Retinal pigment epithelial cell (primary cell): Measurements from ENCODE around the gene DMRT1.

Experiments used
- DNase-seq: peaks from one replicate; pipeline ENCODE4 v3.0.0-alpha.2; 2010; ENCODE audit warnings: low read depth
- H3K4me3 ChIP-seq: 2 replicates; pipeline ENCODE4 v1.5.1; 2011; ENCODE audit warnings: mild to moderate bottlenecking, low read length, control low read depth, moderate library complexity
- TF ChIP-seq, protein P1 (sequence below): conservative IDR thresholded peaks from 2 replicates; pipeline ENCODE4 v1.5.1; 2011; ENCODE audit warnings: low read depth, low read length, control low read depth, inconsistent platforms

DMRT1 gene

DNA sequence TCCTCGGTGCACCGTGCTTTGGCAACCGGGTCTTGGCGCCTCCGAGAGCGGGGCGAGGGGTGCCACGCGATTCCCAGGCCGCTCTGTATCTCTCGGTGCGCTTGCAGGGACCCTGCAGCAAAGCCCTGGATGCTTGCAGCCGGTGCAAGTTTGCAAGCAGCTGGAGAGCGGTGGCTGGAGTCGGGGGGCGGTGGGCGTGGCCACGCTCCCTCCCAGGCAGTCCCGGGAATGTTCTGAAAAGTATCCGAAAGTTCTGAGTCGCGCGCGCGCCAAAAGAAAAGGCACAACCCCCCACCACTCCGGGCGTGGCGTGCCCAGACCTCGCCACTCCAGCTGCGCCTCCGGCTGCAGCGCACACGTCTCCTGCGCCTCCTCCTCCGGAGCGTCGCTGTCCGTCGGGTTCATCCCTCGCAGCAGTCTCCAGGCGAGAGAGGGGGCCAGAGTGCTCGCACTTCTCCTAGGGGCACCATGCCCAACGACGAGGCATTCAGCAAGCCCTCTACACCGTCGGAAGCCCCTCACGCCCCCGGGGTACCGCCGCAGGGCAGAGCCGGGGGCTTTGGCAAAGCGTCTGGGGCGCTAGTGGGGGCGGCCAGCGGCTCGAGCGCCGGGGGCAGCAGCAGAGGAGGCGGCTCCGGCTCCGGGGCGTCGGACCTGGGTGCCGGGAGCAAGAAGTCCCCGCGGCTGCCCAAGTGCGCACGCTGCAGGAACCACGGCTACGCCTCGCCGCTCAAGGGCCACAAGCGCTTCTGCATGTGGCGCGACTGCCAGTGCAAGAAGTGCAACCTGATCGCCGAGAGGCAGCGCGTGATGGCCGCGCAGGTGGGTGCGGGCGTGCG is at the start of gene DMRT1:
Gene DMRT1 (plus strand): TSS at position 327 of the 839 bp plus-strand sequence. CDS start 142 bp downstream, at position 469.
- DNase-seq = no peak
- TF ChIP-seq, protein P1, sequence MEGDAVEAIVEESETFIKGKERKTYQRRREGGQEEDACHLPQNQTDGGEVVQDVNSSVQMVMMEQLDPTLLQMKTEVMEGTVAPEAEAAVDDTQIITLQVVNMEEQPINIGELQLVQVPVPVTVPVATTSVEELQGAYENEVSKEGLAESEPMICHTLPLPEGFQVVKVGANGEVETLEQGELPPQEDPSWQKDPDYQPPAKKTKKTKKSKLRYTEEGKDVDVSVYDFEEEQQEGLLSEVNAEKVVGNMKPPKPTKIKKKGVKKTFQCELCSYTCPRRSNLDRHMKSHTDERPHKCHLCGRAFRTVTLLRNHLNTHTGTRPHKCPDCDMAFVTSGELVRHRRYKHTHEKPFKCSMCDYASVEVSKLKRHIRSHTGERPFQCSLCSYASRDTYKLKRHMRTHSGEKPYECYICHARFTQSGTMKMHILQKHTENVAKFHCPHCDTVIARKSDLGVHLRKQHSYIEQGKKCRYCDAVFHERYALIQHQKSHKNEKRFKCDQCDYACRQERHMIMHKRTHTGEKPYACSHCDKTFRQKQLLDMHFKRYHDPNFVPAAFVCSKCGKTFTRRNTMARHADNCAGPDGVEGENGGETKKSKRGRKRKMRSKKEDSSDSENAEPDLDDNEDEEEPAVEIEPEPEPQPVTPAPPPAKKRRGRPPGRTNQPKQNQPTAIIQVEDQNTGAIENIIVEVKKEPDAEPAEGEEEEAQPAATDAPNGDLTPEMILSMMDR = no peak
- H3K4me3 ChIP-seq = no peak within 1 kb of the TSS

DNA sequence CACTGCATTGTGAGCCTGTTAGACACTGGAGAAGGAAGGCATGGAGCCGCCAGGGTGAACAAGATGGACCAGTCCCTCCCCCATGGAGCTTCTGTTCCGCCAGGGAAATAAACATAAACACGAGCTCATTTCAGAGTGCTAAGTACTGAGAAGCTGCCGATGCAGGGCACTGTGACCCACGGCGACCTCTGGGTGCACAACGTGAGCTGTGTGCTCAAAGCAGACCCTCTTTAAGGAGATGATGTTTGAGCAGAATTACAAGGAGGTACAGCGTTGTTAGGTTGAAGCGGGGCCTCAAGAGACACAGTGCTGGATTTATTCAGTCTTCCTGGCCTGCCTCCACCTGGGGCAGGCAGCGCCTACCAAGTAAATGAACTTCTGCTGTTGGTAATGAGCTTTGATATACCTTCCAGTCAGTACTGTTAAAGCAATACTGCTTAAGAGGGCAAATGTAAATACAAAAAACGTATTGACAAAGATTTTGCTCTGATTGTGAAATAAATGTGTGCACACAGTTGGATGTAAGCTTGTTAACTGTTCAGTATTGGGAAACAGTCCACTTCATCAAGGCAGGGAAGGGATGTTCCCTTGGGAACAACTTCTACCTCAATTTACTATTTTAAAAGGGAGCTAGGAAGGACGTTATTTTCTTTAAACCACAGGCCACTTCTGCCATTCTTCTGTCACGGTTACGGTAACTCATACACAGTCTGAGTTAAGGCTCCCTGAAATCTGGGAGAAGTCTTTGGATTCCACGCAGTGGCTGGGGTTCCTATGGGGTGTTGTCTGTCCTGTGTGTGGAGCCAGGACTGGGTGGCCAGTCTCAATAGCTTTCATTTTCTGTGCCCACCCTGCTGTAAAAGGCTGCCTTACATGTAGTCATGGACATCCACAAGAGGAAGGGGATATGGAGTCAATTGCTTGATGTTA is 48.9 kb upstream of the DMRT1 start:
- no peak for DNase-seq

DNA sequence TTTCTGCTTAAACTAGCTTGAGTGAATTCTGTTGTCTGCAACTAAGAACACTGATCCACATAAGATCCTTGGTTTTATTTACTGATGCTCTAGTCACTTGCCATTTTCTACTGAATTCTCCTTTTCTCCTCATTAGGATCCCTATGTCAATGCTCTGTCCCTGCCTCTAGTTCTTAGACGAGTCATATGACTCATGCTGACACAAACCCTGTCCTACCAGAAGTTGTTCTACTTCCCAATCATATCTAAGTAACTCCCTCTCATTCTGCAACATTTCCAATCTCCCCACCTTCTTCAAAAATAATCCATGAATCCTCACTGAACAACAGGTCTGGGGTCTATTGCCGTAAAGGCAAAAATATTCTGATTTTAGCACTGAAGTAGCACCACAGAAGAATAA is 47.1 kb upstream of the DMRT1 start:
- TF ChIP-seq, protein P1 = no peak
- no peak for DNase-seq
- H3K4me3 ChIP-seq = no peak overlapping the region

More for the DNA sequence above, 48.9 kb upstream of the DMRT1 start:
- TF ChIP-seq, protein P1 = no peak
- no peak overlapping the region for H3K4me3 ChIP-seq

DNA sequence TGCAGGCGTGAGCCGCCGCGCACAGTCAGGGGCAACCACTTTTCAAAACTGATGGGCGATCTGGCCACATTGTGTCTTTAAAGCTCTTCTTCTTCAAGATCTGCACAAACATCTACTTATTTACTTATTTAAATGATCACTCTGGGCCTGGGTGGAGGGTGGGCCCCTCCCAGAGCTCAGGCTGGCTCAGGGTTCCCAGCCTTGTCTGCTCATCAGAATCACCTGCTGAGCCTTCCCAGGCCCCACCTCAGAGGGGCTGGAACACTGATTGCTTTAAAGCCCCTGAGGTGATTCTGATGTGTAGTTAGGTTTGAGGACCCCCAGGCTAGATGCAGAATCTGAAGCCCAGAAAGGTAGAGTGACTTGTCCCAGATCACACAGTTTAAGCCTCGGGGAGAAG is 45.6 kb upstream of the DMRT1 start:
- TF ChIP-seq, protein P1 = no peak
- no peak for DNase-seq
- H3K4me3 ChIP-seq = no peak overlapping the region

DNA sequence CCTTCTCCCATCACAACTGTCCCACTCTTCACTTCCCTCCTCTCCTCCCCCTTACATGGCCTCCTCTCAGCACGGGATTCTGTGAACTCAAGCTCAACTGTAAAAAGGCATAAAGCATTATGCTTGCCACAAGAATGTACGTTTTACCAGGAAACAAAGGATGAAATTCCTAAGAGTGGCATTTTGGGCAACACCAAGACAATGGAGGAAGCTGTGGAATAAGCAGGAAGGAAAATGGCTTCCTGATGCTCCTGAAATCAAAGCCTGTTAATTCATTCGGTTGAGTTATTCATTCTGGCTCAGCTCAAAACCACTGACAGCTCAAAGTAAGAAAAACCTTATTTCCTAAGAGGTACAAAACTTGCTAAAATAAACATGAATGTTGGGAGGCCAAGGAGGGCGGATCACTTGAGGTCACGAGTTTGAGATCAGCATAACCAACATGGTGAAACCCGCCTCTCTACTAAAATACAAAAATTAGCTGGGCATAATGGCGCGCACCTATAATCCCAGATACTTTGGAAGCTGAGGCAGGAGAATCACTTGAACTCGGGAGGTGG is 40.8 kb upstream of the DMRT1 start:
- TF ChIP-seq, protein P1 = no peak
- DNase-seq = no peak
- H3K4me3 ChIP-seq = no peak overlapping the region

DNA sequence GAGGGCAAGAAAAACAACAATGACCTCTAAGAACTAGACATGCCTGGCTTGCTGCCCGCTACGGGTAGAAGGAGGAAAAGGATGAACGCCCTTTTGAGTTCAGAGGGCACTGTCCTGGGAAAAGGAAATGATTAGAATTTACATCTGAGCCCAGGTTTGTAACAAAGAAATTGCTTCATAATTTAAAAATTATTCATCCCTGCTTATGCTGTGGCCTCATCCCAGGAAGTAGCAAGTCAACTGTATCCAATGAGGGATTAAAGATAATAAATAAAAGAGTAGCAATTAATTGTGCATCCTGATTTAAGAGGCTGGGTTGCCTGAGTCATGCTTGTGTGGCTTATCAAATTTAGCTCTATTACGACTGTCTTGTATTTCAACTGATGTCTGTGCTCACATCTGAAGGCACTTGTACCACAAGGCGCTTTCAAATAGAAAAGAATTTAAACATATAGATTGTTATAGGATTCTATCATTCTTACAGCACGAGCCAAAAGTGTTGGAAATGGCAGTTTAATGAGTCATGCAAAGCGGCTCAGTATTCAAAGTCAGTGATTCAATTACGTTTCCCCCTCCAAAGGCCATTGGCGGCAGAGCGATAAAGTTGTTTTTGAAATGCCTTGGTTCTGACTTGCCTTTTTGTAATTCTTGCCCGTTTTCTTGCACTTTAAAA is 40.0 kb upstream of the DMRT1 start:
- no peak overlapping the region for H3K4me3 ChIP-seq
- TF ChIP-seq, protein P1 = no peak
- DNase-seq = peak; percentile 55
